Central memory CD8-positive, alpha-beta T cell (primary cell): Measurements from ENCODE around the gene HELZ2.

Experiments
- ATAC-seq: fragments of 150-1000 bp; cut with Tn5 transposase; replicated peaks from 2 replicates; pipeline ENCODE4 v1.10.0; 2022; ENCODE audit warnings: mild to moderate bottlenecking, moderate FRiP score, moderate number of reproducible peaks; ENCODE audit not compliant: poor library complexity, severe bottlenecking; ENCODE audit errors: extremely low read depth
- DNase-seq, 2 donors: peaks; one replicate each; pipeline ENCODE4 v3.0.0; 2021; ENCODE audit warnings: low spot score in 2 of 2
- H3K27ac Mint-ChIP-seq: one replicate; pipeline ENCODE4 v1.8.0; 2022; ENCODE audit warnings: low read depth, mild to moderate bottlenecking, moderate library complexity, mixed read lengths
- H3K27me3 Mint-ChIP-seq: one replicate; pipeline ENCODE4 v1.8.0; 2022; ENCODE audit warnings: mixed read lengths
- H3K36me3 Mint-ChIP-seq: one replicate; pipeline ENCODE4 v1.8.0; 2022; ENCODE audit warnings: mild to moderate bottlenecking, moderate library complexity, mixed read lengths; ENCODE audit not compliant: insufficient read depth
- H3K4me1 Mint-ChIP-seq: one replicate; pipeline ENCODE4 v1.8.0; 2022; ENCODE audit warnings: mixed read lengths
- H3K4me3 Mint-ChIP-seq: one replicate; pipeline ENCODE4 v1.8.0; 2022; ENCODE audit warnings: mild to moderate bottlenecking, moderate library complexity, mixed read lengths
- H3K9me3 Mint-ChIP-seq: one replicate; pipeline ENCODE4 v1.8.0; 2022; ENCODE audit warnings: mixed read lengths

The HELZ2 gene

GRCh38 chr20:63594043-63594561, 20.1 kb upstream of the HELZ2 start:
- DNase-seq (no peak), ATAC-seq (no peak)
- H3K9me3 Mint-ChIP-seq, result no peaks in the 10 kb centered on the region
- no peak overlapping the region for H3K27ac Mint-ChIP-seq
- H3K4me3 Mint-ChIP-seq, result no peak overlapping the region
- H3K4me1 Mint-ChIP-seq, result peaks cover 3% of the 10 kb centered on the region
- peaks cover 34% of the 10 kb centered on the region for H3K36me3 Mint-ChIP-seq
- no peaks in the 10 kb centered on the region for H3K27me3 Mint-ChIP-seq

- no peak for ATAC-seq
- Mint-ChIP-seq H3K36me3 (peaks cover 28% of the 10 kb centered on the region), H3K27me3 (no peaks in the 10 kb centered on the region), H3K27ac (no peak overlapping the region), H3K9me3 (no peaks in the 10 kb centered on the region), H3K4me3 (no peak overlapping the region), H3K4me1 (no peaks in the 10 kb centered on the region)
- DNase-seq, result no peak
These were observed 18.6 kb upstream of the HELZ2 start for GRCh38 chr20:63592661-63593060.

GRCh38 chr20:63591786-63592355, 17.8 kb upstream of the HELZ2 start:
- peaks cover 27% of the 10 kb centered on the region for H3K36me3 Mint-ChIP-seq
- no peak overlapping the region for H3K4me3 Mint-ChIP-seq
- ATAC-seq (no peak), DNase-seq (no peak)
- no peaks in the 10 kb centered on the region for H3K4me1 Mint-ChIP-seq
- no peak overlapping the region for H3K27ac Mint-ChIP-seq
- H3K27me3 Mint-ChIP-seq, result no peaks in the 10 kb centered on the region
- no peaks in the 10 kb centered on the region for H3K9me3 Mint-ChIP-seq

DNA sequence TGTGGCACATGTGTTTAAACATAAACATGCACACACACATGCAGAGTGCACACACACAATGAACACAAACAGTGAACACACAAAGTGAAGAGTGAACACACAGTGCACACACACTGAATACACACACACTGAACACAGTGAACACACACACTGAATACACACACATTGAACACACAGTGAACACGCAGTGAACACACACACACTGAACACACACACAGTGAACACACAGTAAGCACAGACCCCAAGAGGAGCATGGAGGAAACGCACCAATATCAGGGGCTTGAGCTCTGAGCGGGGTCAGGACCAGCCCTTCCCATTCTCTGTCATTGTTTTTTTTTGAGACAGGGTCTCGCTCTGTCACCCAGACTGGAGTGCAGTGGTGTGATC, 17.1 kb upstream of the HELZ2 start:
- peaks cover 24% of the 10 kb centered on the region for H3K36me3 Mint-ChIP-seq
- H3K27ac Mint-ChIP-seq, result no peak overlapping the region
- H3K9me3 Mint-ChIP-seq, result no peaks in the 10 kb centered on the region
- ATAC-seq (no peak), DNase-seq (no peak)
- H3K27me3 Mint-ChIP-seq, result no peaks in the 10 kb centered on the region
- H3K4me3 Mint-ChIP-seq, result no peak overlapping the region
- H3K4me1 Mint-ChIP-seq, result no peaks in the 10 kb centered on the region

GRCh38 chr20:63590218-63591146, 16.4 kb upstream of the HELZ2 start:
- no peak for DNase-seq
- H3K36me3 Mint-ChIP-seq, result peaks cover 20% of the 10 kb centered on the region
- peak overlapping the region; percentile 51 for H3K27ac Mint-ChIP-seq
- no peaks in the 10 kb centered on the region for H3K27me3 Mint-ChIP-seq
- no peak overlapping the region for H3K4me3 Mint-ChIP-seq
- no peak for ATAC-seq
- H3K9me3 Mint-ChIP-seq, result no peaks in the 10 kb centered on the region
- no peaks in the 10 kb centered on the region for H3K4me1 Mint-ChIP-seq

DNA sequence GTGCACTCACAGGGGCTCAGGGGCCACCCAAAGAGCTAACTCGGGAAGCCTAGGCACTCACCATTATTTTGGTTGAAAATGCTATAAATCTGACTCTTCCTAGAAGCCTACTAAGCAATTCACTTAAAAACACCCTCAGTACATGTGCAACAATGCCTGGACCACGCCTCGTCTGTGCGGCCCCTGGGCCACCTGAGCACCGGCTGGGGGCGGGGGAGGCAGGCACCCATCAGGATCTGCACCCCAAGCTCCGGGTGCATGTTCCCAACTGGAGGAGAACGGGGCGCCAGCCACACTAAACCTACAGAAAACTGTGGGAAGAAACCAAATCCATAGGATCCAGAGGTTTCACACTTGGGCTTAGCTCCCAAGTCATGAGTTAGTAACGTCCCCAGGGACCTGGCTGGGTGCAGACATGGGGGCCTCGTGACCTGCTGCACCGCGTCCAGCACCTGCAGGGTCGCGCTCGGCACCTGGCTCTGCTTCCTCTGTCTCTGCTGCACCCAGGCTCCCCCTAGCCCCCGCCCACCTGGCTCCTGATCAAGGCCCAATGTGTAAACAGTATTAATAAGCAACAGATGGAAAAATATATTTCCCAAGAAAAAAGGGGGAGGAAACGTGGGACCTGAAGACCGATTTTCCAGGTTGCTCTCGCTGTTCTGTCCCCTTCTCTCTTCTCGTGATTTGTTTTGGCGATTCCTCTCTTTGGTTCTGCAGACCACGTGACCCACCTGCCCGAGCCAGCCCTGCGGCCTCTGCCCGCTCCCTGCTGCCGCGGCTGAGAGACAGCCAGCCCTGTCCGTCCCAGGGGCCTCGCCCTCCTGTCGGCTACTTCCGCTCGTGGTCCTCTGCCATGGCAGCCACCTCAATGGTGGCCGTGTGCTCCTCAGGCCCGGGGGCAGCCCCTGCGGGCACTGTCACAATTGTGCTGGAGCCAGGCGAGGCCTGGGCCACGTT, 15.5 kb upstream of the HELZ2 start:
- Mint-ChIP-seq H3K4me1 (no peaks in the 10 kb centered on the region), H3K36me3 (peaks cover 17% of the 10 kb centered on the region), H3K27ac (peak overlapping the region; percentile 51), H3K9me3 (no peaks in the 10 kb centered on the region), H3K4me3 (no peak overlapping the region), H3K27me3 (no peaks in the 10 kb centered on the region)
- ATAC-seq, result no peak
- no peak for DNase-seq

DNA sequence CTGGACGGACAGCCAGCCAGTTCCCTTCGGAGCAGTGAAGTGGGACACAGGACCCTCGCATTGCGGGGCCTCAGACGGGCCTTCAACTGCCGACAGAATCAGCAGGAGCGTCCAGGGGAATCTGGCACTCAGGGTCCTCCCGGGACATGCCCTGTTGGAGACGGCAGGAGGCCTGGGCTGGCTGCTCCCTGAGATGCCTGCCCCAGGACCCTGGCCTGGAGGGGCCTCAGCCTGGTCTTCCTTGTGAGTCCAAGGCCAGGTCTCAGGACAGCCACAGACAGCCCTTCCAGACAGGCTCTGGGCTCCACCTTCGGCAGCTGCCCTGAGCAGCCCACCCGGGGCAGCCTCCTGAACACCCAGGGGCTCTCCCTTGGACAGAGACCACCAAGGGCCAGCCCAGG, 14.6 kb upstream of the HELZ2 start:
- Mint-ChIP-seq H3K36me3 (peaks cover 15% of the 10 kb centered on the region), H3K4me3 (no peak overlapping the region), H3K27me3 (no peaks in the 10 kb centered on the region), H3K27ac (peak overlapping the region; percentile 61), H3K9me3 (no peaks in the 10 kb centered on the region), H3K4me1 (no peaks in the 10 kb centered on the region)
- DNase-seq, result no peak
- no peak for ATAC-seq

DNA sequence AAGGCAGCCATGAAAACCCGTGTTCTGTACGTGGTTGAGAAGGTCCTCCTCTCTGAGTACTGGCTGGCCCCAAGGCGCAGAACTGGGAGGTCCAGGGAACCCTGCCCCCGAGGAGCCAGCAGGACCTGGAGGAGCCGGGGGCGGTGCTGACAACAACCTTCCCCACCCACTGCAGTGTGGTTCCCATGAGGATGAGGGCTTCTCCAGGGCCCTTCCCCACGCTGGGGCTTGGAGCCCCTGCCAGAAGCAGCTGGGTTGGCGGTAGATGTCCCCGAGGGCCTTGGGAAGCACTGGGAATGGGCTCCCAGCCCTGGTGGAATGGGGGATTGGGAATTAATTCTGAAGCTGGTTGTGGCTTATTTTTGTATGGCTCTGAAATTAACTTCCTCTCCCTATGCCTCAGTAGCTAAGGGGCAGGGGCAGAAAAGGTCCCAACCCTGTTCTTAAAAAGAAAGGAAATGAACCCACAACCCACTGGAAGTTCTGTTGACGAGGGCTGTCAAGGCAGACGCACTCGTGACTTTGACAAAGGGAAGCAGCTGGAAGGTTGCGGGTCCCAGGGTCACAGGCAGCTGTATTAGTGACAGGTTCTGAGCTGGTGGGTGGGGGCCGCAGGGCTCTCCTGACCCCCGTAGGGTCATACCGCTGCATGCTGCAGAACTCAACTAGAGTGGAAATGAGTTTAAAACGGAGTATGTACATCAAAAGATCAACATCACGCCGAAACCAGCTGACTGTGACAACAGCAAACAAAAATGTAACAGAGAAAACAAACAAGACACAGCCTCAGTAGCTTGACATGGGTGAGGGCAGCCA, 13.9 kb upstream of the HELZ2 start:
- no peaks in the 10 kb centered on the region for H3K9me3 Mint-ChIP-seq
- H3K27ac Mint-ChIP-seq, result peak overlapping the region; percentile 61
- no peaks in the 10 kb centered on the region for H3K4me1 Mint-ChIP-seq
- H3K27me3 Mint-ChIP-seq, result no peaks in the 10 kb centered on the region
- no peak for DNase-seq
- peaks cover 15% of the 10 kb centered on the region for H3K36me3 Mint-ChIP-seq
- no peak for ATAC-seq
- no peak overlapping the region for H3K4me3 Mint-ChIP-seq

GRCh38 chr20:63587256-63587655, 13.2 kb upstream of the HELZ2 start:
- H3K4me3 Mint-ChIP-seq, result no peak overlapping the region
- no peaks in the 10 kb centered on the region for H3K9me3 Mint-ChIP-seq
- no peaks in the 10 kb centered on the region for H3K4me1 Mint-ChIP-seq
- no peak overlapping the region for H3K27ac Mint-ChIP-seq
- DNase-seq (no peak), ATAC-seq (no peak)
- H3K27me3 Mint-ChIP-seq, result no peaks in the 10 kb centered on the region
- H3K36me3 Mint-ChIP-seq, result peaks cover 15% of the 10 kb centered on the region

DNA sequence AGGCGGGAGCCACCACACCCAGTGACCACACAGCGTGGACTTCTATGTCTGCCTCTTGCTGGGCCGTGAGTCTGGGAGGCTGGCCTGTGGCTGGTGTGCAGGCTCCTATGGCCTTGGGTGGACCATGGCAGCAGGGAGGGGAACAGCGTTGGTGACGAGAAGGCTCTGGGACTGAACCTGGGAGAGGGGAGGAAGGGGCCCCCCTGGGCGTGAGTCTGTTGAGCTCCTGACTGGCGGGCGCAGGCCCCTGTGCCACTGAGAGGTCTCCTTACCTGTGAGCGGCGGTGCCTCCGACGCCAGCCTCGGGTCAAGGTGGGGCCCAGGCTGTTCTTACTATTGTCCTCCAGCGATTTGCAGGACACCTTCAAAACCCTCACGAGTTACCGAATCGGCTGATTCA, 12.8 kb upstream of the HELZ2 start:
- H3K9me3 Mint-ChIP-seq, result no peaks in the 10 kb centered on the region
- DNase-seq (no peak), ATAC-seq (no peak)
- H3K27ac Mint-ChIP-seq, result no peak overlapping the region
- no peaks in the 10 kb centered on the region for H3K27me3 Mint-ChIP-seq
- peaks cover 13% of the 10 kb centered on the region for H3K36me3 Mint-ChIP-seq
- no peak overlapping the region for H3K4me3 Mint-ChIP-seq
- no peaks in the 10 kb centered on the region for H3K4me1 Mint-ChIP-seq

DNA sequence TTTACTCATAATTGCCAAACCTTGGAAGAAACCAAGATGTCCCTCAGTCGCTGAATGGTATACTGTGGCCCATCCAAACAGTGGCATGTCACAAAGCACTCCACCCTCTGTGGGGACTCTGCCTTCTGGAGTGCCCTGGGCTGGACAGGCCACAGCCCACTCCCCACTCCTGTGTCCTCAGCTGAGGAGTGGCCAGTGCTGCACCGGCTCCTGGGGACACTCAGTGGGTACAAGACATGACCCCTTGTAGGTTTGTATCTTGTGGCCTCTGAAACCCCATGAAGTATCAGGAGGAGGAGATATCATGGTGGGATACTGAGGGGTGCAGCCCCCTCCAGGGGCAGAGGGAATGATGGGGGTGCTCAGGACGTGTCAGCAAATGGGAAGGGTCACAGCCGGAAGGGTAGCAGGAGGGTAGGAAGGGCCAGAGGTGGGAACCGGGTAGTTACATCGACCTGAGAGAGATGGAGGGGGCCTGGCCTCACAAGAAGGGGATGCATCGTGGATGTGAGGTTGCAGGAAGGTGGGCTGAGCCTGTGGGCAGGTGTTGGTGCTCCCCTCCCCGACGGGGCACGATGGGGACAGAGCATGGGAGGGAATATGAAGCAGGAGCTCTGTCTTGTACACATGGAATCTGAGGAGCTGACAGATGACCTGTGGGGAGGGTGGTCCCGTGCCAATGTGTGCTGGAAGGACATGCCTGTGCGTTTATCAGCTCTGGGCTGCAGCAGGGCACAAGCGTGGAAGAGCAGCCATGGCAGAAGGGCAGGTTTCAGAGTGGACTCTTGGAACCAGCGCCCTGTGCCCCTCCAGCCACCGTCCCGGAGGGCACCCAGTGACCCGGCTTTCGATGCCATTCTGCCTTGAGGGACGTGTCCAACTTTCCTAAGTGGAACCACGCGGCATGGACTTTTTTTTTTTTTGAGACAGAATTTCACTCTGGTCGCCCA, 11.9 kb upstream of the HELZ2 start:
- no peaks in the 10 kb centered on the region for H3K27me3 Mint-ChIP-seq
- peaks cover 6% of the 10 kb centered on the region for H3K36me3 Mint-ChIP-seq
- H3K4me1 Mint-ChIP-seq, result no peaks in the 10 kb centered on the region
- ATAC-seq (no peak), DNase-seq (no peak)
- H3K9me3 Mint-ChIP-seq, result no peaks in the 10 kb centered on the region
- no peak overlapping the region for H3K27ac Mint-ChIP-seq
- H3K4me3 Mint-ChIP-seq, result no peak overlapping the region
